Measurements from ENCODE around the gene CLCN2.

The CLCN2 gene

GRCh38 chr3:184358921-184359350 lies 2.5 kb downstream of the CLCN2 start:
- DNase-seq = no peak

DNA sequence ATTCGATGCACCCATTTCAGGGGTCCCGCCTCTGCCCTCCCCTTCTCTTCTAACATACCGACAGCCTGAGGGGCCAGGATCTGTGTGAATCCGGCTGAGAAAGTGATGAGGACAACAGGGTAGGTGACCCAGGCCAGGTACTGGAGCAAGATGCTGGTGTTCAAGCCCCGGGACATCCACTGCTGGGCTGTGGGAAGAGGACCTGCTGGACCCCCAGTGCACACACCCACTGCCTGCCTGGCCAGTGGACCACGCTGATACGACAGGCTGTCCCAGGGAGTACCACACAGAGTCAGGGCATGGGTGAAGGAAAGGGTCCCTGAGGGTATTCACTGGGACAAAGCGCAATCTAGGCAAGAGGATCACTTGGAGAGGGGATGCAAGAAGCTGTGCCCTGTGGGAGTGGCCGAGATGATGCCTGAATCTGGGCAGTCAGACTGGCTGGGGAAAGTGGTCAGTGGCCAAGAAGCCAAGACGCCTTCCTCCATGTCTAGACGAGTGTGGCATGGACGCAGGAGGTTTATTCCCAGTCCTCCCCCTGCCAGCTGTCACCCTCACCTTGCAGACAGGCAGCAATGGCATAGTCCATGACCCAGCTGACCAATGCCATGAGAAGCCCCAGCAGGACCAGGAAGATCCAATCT lies 3.2 kb downstream of the CLCN2 start:
- no peak for DNase-seq

GRCh38 chr3:184357248-184358123 lies 3.9 kb downstream of the CLCN2 start:
- DNase-seq = no peak

DNA sequence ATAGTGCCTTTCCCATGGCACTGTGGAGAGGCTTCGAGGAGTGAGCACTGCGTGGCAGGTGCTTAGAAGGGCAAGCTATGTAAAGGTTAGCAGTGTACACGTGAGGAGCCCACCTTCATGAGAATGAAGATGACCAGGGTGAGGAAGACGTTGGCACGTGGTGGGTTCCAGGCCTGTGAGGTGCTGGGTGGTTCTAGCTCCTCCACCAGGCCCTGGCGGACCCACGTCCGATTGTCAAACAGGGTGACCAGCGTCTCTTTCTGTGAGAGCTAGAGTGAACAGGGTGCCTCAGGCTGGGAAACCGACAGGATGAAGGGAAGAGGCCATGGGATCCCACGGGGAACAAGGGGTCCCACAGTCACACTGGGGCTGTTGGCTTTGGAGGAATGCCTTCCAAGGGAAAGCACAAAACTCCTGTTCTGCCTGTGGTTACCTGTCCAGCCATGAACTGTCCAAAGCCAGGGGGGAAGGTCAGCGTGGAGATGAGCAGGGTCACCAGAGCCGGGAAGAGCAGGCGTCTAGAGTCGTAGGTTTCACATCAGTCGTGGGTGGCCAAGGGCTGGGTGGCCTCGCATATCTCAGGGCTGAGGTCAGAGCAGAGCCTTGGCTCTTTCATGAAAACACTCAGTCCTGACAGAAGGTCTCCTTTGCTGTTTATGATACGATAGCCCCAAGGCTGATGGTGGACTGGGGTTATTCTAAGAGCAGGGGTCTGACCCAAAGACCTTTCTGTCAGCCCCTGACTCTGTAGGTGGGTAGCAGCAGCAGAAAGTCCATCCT lies 6.0 kb downstream of the CLCN2 start:
- no peak for DNase-seq

GRCh38 chr3:184354754-184355153 lies 6.7 kb downstream of the CLCN2 start:
- DNase-seq = no peak

GRCh38 chr3:184354121-184354728 lies 7.2 kb downstream of the CLCN2 start:
- DNase-seq = peak; percentile 24 to 61 (median 36)

- DNase-seq = no peak
Measured at GRCh38 chr3:184353546-184353941, 7.9 kb downstream of the CLCN2 start.

- no peak for DNase-seq
Measured at GRCh38 chr3:184352897-184353545, 8.4 kb downstream of the CLCN2 start.

DNA sequence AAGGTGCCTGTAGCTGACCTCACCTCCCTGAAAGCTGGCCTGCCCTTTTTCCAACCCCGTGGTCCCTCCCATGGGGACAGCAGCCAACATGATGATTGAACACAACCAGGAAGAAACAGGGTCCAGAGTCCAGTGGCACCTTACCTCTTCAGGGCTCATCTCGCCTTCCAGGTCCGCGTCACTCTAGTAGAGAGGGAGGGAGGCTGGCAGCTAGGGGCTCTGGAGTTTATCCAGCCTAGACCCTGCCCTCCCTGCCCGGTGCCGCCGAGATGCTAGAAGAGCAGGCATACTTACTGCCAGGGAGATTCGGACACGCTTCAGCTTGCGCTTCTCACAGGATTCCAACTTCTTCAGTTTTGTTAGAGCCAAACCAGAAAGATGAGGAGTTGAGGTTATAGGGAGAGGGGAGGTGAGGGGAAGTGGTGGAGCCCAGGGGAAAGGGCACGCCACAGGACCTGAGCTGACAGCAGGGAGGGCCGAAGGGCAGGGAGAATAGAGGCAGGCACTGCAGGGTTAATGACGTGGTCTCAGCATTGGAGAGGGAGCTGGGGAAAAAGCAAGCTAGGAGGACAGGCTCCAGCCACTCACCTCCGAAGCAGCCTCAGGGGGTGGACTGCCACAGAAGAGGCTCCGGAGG lies 9.1 kb downstream of the CLCN2 start:
- DNase-seq = no peak

DNA sequence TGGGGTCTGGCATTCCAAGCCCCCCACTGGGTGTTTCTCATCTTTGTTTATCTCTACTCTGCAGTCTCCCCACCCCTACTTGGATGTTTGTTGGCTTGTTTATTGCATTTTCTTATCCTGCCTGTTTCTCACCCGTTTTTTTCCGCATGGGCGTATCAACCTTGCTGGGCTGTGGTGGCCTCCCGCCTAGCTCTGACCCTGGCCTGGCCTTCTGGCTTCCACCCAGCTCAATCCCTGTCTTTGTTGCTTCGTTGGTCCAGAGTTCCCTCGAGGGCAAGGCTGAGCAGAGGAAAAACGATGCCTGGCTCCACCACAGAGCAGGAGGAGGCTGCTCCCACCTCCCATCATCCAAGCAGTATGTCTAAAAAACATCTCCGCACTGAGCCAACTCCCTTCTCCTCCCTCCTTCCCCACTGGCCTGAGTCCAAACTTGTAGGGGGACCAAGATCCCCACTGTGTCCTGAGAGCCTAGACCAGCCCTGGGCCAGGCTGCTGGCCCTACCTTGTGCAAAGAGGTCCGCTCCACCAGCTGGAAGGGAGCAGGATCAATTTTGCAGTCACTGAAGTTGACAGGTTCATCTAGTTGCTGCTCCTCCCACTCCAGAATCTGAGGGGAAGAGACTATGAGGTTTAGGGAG lies 9.8 kb downstream of the CLCN2 start:
- DNase-seq = no peak

DNA sequence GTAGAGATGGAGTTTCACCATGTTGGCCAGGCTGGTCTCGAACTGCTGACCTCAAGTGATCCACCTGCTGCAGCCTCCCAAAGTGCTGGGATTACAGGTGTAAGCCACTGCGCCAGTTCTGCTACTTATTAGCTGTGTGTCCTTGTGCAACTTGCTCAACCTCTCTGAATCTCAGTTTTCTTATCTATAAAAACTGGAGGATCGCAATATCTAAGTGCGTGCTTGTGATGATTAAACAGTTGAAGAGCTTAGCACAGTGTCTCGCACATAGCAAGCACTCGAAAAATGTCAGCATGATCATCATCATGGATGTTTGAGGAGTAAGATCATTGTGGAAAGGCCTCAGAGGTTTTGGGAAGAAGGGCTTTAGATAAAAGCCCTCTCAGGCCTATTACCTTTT lies 10.8 kb downstream of the CLCN2 start:
- no peak for DNase-seq

DNA sequence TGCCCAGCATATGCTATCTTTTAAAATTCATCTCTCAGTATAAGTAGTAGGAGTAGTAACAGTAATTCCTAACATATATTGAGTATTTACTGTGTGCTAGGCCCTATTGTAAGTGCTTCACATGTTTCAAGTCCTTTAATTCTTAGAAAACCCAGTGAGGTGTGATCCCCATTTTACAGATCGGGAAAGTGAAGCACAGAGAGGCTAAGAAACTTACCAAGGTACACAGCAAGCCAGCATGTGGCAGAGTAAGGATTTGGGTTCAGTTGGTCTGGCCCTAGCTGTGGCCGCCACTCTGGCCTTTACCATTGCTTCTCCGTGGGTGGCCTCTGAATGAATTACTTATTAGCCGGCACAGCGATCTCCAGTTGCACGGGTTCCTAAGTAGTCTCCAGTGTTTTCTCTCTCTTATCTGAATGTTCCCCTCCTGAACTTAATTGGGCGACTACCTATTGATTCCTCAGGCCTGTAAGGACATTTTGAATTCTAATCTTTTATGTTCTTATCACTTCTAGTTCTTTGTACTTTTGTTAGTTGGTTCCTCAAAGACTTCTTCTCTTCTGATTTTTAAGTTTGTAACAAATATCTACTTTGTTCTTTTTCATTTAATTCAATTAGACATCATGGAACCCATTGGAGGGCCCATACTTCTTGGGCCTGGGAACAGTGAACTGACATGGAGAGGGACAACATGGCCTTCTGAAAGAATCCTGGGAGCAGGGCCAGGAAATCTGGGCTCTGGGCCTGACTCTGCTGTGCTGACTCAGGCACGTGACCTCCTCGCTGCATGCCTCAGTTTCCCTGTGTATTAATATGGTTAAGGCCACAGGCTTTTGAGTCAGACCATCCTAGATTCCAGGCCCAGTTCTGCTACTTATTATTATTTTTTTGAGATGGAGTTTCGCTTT lies 11.6 kb downstream of the CLCN2 start:
- no peak for DNase-seq

DNA sequence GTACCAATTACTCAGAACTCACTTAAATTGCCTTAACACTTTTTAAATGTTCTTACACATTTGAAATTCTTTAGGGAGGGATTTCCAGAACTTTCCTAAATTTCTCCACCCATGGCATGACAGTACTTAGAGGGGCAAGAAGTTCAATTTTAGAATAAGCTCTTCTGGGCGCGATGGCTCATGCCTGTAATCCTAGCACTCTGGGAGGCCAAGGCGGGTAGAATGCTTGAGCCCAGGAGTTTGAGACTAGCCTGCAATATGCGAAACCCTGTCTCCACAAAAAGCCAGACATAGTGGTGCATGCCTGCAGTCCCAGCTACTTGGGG lies 13.4 kb downstream of the CLCN2 start:
- no peak for DNase-seq

DNA sequence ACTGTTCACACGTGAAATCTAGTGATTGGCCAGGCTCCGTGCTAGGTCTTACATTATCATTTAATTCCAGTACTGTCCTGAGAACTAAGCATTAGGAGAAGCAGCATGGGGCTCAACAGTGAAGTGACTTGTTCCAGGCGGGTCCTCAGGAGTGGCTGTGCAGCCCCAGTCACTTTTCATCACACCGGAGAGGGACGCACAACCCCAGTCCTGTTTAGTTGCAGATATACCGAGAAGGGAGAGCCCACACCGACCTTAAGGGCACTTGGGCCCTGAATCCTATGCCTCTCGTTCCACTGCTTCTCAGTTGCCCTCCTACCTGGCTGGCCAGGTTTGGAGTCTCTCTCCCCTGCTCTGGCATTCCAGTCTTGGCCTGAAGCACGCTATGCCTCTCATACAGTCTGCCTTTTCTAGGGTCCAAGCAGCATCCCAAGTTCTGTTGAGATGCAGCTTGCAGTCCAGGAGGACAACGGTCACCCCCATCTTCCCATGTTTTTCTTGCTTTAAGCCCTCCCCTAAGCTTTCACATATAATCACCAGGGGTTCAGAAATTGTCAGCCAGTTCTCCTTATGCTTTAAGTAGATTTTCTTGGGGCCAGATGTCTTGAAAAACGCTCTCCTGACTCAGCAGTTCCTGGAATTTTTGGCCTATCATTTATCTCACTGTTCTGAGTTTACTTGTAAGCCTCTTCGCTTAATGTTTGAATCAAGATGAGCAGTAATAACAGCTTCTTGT lies 13.9 kb downstream of the CLCN2 start:
- DNase-seq = no peak

DNA sequence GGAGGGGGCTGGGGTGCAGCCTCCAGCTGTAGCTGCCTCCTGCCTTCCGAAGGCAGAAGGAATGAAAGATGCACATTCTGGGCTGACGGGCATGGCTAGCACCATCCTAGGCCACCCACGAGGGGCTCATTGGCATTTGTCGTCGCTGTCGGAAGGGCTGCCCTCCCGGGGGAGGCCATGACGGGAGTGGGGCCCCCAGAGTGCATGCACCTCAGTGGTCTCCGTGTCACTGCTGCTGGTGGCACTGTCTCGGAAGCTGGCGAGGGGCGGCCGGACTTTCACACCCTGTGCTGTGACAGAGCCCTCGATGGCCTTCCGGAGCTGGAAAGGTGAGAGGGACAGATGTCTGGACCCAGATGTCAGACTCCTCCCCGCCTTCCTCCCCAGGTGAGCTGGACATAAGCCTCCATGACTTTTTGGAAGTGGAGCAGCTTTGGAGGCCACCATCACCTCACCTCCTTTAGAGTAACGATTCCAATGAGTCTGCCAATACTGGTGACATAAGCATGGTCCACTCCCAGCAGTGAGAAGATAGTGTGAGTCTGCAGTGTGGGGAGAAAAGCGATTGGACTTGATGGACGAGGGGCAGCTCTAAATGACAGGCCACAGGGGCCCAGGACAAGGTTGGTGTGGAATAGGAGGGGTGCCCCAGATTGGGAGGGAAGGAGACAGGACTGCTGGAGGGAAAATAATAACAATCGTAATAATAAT lies 14.8 kb downstream of the CLCN2 start:
- no peak for DNase-seq

GRCh38 chr3:184345317-184346144 lies 15.9 kb downstream of the CLCN2 start:
- no peak for DNase-seq

- DNase-seq = no peak
Measured at GRCh38 chr3:184344579-184345316, 16.7 kb downstream of the CLCN2 start.

Measured in activated CD4-positive, CD25-positive, alpha-beta regulatory T cell (primary cell).